HEK293T (cell line): ENCODE measurements around the gene KCMF1.

ENCODE experiments used
- ARNT ChIP-seq: fragments of 450-650 bp; IDR thresholded peaks from 2 replicates; pipeline ENCODE4 v1.6.1; 2017; ENCODE audit warnings: mild to moderate bottlenecking
- BHLHE40 ChIP-seq: fragments of 450-650 bp; IDR thresholded peaks from 2 replicates; pipeline ENCODE4 v1.6.1; 2016; ENCODE audit warnings: mild to moderate bottlenecking, moderate library complexity, borderline replicate concordance
- CTBP1 ChIP-seq: fragments of 450-650 bp; IDR thresholded peaks from 2 replicates; pipeline ENCODE4 v1.6.1; 2016; ENCODE audit warnings: borderline replicate concordance
- FOXA1 ChIP-seq: fragments of 450-650 bp; IDR thresholded peaks from 2 replicates; pipeline ENCODE4 v1.6.1; 2016; ENCODE audit warnings: mild to moderate bottlenecking
- FOXM1 ChIP-seq: fragments of 450-650 bp; IDR thresholded peaks from 2 replicates; pipeline ENCODE4 v1.6.1; 2017; ENCODE audit warnings: mild to moderate bottlenecking, borderline replicate concordance
- HDGF ChIP-seq: fragments of 450-650 bp; IDR thresholded peaks from 2 replicates; pipeline ENCODE4 v1.6.1; 2017; ENCODE audit warnings: antibody characterized with exemption, borderline replicate concordance
- L3MBTL2 ChIP-seq: fragments of 450-650 bp; conservative IDR thresholded peaks from 2 replicates; pipeline ENCODE4 v1.6.1; 2016; ENCODE audit warnings: mild to moderate bottlenecking
- LEF1 ChIP-seq: fragments of 450-650 bp; IDR thresholded peaks from 2 replicates; pipeline ENCODE4 v1.6.1; 2017; ENCODE audit warnings: mild to moderate bottlenecking, borderline replicate concordance
- NFRKB ChIP-seq: fragments of 450-650 bp; IDR thresholded peaks from 2 replicates; pipeline ENCODE4 v1.6.1; 2016; ENCODE audit warnings: mild to moderate bottlenecking, moderate library complexity
- PKNOX1 ChIP-seq: fragments of 450-650 bp; IDR thresholded peaks from 2 replicates; pipeline ENCODE4 v1.6.1; 2016
- SP1 ChIP-seq: fragments of 450-650 bp; IDR thresholded peaks from 2 replicates; pipeline ENCODE4 v1.6.1; 2017
- SUZ12 ChIP-seq: fragments of 450-650 bp; IDR thresholded peaks from 2 replicates; pipeline ENCODE4 v1.6.1; 2016; ENCODE audit warnings: mild to moderate bottlenecking
- TARDBP ChIP-seq: fragments of 450-650 bp; IDR thresholded peaks from 2 replicates; pipeline ENCODE4 v1.6.1; 2016
- ZNF384 ChIP-seq: fragments of 450-650 bp; IDR thresholded peaks from 2 replicates; pipeline ENCODE4 v1.6.1; 2016

DNA sequence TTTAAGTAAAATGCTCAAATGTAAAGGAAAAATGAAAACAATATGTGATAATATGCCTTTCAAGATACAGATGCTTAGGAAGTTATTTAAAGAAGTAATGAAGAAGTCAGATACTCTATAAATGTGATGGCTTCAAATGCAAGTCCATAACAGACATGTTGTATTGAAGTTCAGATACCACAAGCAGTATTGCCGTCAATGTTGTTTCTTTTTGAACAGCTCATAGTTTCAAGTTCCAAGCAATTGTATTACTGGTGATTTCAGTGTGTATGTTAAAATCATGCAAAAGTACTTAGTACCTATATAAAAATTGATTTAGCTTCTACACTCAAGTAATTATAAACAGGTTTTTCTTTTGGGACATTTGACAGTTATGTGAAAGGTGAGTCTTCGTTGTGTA is 24.9 kb downstream of the KCMF1 start:
- no peak for TF ChIP-seq SP1
- no peak for TF ChIP-seq ZNF384
- no peak for TF ChIP-seq SUZ12
- no peak for TF ChIP-seq FOXM1
- no peak for TF ChIP-seq TARDBP
- no peak for TF ChIP-seq CTBP1
- no peak for TF ChIP-seq ARNT
- TF ChIP-seq L3MBTL2: no peak
- no peak for TF ChIP-seq BHLHE40
- TF ChIP-seq FOXA1: no peak
- TF ChIP-seq HDGF: no peak
- TF ChIP-seq NFRKB: no peak
- no peak for TF ChIP-seq PKNOX1
- TF ChIP-seq LEF1: no peak
